GM21381 (cell line): ENCODE results near the gene GRIA4.
"Not testable (repeated sequence)": the region's sequence is repeated elsewhere in the genome, so short reads cannot be mapped to it uniquely, and the experiment has no call there.

Source experiments
- ATAC-seq: cut with Tn5 transposase; IDR thresholded peaks from one replicate; pipeline ENCODE4 v1.9.1; 2021; ENCODE audit warnings: mild to moderate bottlenecking, moderate library complexity; ENCODE audit not compliant: unreplicated experiment

GRIA4 gene

GRCh38 chr11:105856954-105857353 is 247.1 kb downstream of the GRIA4 start:
- no peak for ATAC-seq

GRCh38 chr11:105857728-105858127 is 247.9 kb downstream of the GRIA4 start:
- ATAC-seq: no peak

- no peak for ATAC-seq
Observed at GRCh38 chr11:105858841-105859240, 249.0 kb downstream of the GRIA4 start.

GRCh38 chr11:105860105-105860504 is 250.2 kb downstream of the GRIA4 start:
- no peak for ATAC-seq

GRCh38 chr11:105861225-105861624 is 251.4 kb downstream of the GRIA4 start:
- no peak for ATAC-seq

GRCh38 chr11:105862736-105863367 is 253.0 kb downstream of the GRIA4 start:
- ATAC-seq: no peak

- no peak for ATAC-seq
Observed at GRCh38 chr11:105863523-105863922, 253.7 kb downstream of the GRIA4 start.

GRCh38 chr11:105867742-105868141 is 257.9 kb downstream of the GRIA4 start:
- ATAC-seq: no peak

- no peak for ATAC-seq
Observed at GRCh38 chr11:105868762-105869285, 259.0 kb downstream of the GRIA4 start.

GRCh38 chr11:105870516-105871113 is 260.7 kb downstream of the GRIA4 start:
- ATAC-seq: no peak

- no peak for ATAC-seq
Observed at GRCh38 chr11:105878510-105878909, 268.6 kb downstream of the GRIA4 start.

GRCh38 chr11:105878927-105879326 is 269.1 kb downstream of the GRIA4 start:
- not testable (repeated sequence) for ATAC-seq

- no peak for ATAC-seq
Observed at GRCh38 chr11:105881027-105881426, 271.2 kb downstream of the GRIA4 start.

- ATAC-seq: no peak
Observed at GRCh38 chr11:105884436-105884835, 274.6 kb downstream of the GRIA4 start.

- no peak for ATAC-seq
Observed at GRCh38 chr11:105891685-105892084, 281.8 kb downstream of the GRIA4 start.

GRCh38 chr11:105897161-105897560 is 287.3 kb downstream of the GRIA4 start:
- no peak for ATAC-seq

- ATAC-seq: no peak
Observed at GRCh38 chr11:105899772-105900171, 289.9 kb downstream of the GRIA4 start.

- ATAC-seq: no peak
Observed at GRCh38 chr11:105900515-105901035, 290.7 kb downstream of the GRIA4 start.

GRCh38 chr11:105903113-105903512 is 293.2 kb downstream of the GRIA4 start:
- ATAC-seq: no peak

GRCh38 chr11:105906517-105906916 is 296.6 kb downstream of the GRIA4 start:
- ATAC-seq: no peak

- ATAC-seq: no peak
Observed at GRCh38 chr11:105907319-105907718, 297.4 kb downstream of the GRIA4 start.

GRCh38 chr11:105910095-105910715 is 300.3 kb downstream of the GRIA4 start:
- no peak for ATAC-seq
